Testis (tissue), 3 donors: Measurements from ENCODE around the gene GPR157. TPM values are rescaled to one million over a fixed set of nuclear protein-coding genes. Genes with fewer than 3 reads are reported as not detected.

Source experiments
- DNase-seq: peaks from one replicate; pipeline ENCODE4 v3.0.0-alpha.2; 2019
- H3K27ac ChIP-seq, 2 donors: fragments of 200-600 bp; sonication (generic); one replicate each; pipeline ENCODE4 v1.5.1; 2019
- H3K27me3 ChIP-seq: fragments of 200-600 bp; sonication (generic); one replicate; pipeline ENCODE4 v1.5.1; 2019
- H3K36me3 ChIP-seq: fragments of 200-600 bp; sonication (generic); one replicate; pipeline ENCODE4 v1.5.1; 2017; ENCODE audit warnings: low read depth; ENCODE audit errors: missing control alignments
- H3K4me1 ChIP-seq: fragments of 200-600 bp; sonication (generic); one replicate; pipeline ENCODE4 v1.5.1; 2019
- H3K4me3 ChIP-seq, 2 donors: fragments of 200-600 bp; sonication (generic); one replicate each; pipeline ENCODE4 v1.5.1; 2017 to 2019
- H3K9me3 ChIP-seq: fragments of 200-600 bp; sonication (generic); one replicate; pipeline ENCODE4 v1.5.1; 2017
- POLR2A ChIP-seq: fragments of 450-650 bp; IDR thresholded peaks from one replicate; pipeline ENCODE4 v1.6.1; 2017; ENCODE audit warnings: antibody characterized with exemption, mild to moderate bottlenecking, moderate library complexity
- WGBS, 2 donors: methylation state at CpG; one replicate each; pipeline ENCODE4 v1.1.5; 2018; 5-methylcytosine and 5-hydroxymethylcytosine counted together
- intact Hi-C: fragments of 100-400 bp; cut with DNase I; formaldehyde crosslinking; loops from one replicate; pipeline ENCODE4 v1.15.1; 2023; ENCODE audit warnings: low total_unique reads
- polyA plus RNA-seq: library from polyadenylated mRNA; stranded (reverse); fragments of 350-450 nt; fragmentation: Illumina TruSeq; extraction: RNeasy Lipid Tissue Mini Kit (QIAGEN cat#74804); gene quantifications from one replicate; pipeline ENCODE4 v1.2.3, GENCODE V29; 2014; ENCODE audit warnings: low read depth, low replicate concordance; ENCODE audit not compliant: insufficient read depth
- total RNA-seq, 2 donors: library from RNA; depleted of rRNA; stranded (reverse); fragments of >200 nt; gene quantifications; one replicate each; pipeline ENCODE4 v1.2.3, GENCODE V29; 2016
- TF ChIP-seq, protein P1 (sequence below), 3 experiments: fragments of 450-650 bp in 2 of 3; fragments of 200-600 bp in 1 of 3; sonication (generic) in 1 of 3; IDR thresholded peaks; one replicate each; pipeline ENCODE4 v1.5.1; 2016 to 2019; ENCODE audit warnings: antibody characterized with exemption in 3 of 3, mild to moderate bottlenecking in 2 of 3, moderate library complexity in 1 of 3

GPR157 gene
- total and polyA plus RNA-seq, 3 donors from 2014 or later, result 4.1 to 11.7 (median 8.8) TPM

DNA sequence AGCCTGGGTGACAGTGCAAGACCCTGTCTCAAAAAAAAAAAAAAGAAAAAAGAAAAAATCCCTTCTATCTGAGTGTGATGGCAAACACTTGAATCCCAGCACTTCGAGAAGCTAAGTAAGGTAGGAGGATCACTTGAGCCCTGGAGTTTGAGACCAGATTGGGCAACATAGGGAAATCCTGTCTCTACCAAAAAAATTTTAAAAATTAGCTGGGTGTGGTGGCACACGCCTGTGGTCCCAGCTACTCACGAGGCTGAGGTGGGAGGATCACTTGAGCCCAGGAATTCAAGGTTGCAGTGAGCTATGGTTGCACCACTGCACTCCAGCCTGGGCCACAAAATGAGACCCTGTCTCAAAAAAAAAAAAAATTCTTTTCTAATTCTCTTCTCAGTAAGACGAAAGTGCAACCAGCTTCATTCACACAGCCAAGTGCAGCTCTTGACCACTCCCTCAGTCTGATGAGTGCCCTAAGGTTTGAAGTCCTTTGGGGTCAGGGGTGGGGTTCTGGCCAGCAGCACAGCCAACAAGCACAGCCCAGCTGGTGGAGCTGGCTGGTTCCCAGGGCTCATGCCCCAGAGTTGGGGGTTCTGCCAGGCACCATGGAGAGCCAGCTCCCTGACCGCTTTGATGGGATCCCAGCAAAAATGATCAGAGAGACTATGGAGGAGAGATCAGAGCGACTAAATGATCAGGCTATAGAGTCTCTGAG, 67.5 kb downstream of the GPR157 start:
- Histone ChIP-seq H3K4me3 (no peak overlapping the region), H3K27ac (no peak overlapping the region), H3K4me1 (peaks cover 37% of the 10 kb centered on the region), H3K27me3 (no peaks in the 10 kb centered on the region), H3K36me3 (no peaks in the 10 kb centered on the region), H3K9me3 (no peaks in the 10 kb centered on the region)
- DNase-seq, result no peak
- intact Hi-C loops, result no loop called here
- TF ChIP-seq POLR2A, result no peak
- TF ChIP-seq, protein P1, sequence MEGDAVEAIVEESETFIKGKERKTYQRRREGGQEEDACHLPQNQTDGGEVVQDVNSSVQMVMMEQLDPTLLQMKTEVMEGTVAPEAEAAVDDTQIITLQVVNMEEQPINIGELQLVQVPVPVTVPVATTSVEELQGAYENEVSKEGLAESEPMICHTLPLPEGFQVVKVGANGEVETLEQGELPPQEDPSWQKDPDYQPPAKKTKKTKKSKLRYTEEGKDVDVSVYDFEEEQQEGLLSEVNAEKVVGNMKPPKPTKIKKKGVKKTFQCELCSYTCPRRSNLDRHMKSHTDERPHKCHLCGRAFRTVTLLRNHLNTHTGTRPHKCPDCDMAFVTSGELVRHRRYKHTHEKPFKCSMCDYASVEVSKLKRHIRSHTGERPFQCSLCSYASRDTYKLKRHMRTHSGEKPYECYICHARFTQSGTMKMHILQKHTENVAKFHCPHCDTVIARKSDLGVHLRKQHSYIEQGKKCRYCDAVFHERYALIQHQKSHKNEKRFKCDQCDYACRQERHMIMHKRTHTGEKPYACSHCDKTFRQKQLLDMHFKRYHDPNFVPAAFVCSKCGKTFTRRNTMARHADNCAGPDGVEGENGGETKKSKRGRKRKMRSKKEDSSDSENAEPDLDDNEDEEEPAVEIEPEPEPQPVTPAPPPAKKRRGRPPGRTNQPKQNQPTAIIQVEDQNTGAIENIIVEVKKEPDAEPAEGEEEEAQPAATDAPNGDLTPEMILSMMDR (IDR thresholded peaks at IDR 0.05), result no peak
- 59 to 65% methylated on average over 6 of the region's 6 CpGs for WGBS, 2 donors

DNA sequence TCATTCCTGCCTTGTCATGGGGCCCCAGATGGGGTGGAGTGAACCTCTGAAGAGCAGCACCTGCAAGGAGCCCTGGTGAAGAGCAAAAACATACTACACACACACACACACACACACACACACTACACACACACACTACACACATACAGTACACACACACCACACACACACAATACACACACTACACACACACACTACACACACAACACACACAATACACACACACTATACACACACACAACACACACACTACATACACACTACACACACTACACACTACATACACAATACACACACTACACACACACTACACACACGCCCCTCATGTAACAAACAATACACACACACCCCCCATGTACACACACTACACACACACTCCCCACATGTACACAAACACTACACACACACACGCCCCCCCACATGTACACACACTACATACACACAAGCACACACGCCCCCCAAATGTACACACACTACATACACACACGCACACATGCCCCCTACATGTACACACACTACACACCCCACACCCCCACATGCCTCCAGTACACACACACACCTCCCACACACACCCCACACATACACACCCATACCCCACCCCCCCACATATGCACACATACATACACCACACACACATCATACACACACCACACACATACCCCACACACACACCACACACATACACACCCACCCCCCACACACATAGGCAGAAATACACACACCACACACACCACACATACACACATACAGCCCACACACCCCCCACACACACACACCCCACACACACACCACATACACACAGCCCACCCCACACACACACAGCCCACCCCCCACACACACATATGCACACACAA, 68.8 kb downstream of the GPR157 start:
- peaks cover 24% of the 10 kb centered on the region for H3K4me1 ChIP-seq
- no peak for DNase-seq
- no peak for TF ChIP-seq POLR2A
- TF ChIP-seq, protein P1 (IDR thresholded peaks at IDR 0.05), result no peak
- H3K4me3 ChIP-seq, result no peak overlapping the region
- no peaks in the 10 kb centered on the region for H3K27me3 ChIP-seq
- H3K9me3 ChIP-seq, result no peaks in the 10 kb centered on the region
- H3K36me3 ChIP-seq, result no peaks in the 10 kb centered on the region
- intact Hi-C loops, result no loop called here
- H3K27ac ChIP-seq, result no peak overlapping the region
- 88 to 90% methylated on average over 4 of the region's 4 CpGs for WGBS, 2 donors

DNA sequence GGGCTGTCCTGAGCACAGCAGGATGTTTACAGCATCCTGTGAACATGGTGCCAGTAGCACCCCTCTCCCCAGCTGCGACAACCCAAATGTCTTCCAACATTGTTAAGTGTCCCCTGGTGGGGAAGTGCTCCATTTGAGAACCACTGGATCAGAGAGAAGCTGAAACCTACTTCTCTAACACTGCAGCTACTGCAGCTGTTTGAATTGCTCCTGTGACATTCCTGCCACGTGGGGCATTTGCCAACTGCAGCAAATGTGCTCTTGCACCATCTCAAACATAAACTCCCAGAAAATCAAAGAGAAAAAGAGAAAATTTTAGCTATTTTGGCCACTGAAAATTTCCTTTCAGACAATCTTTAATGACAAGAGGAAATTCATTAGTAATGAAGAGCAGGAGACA, 70.4 kb downstream of the GPR157 start:
- no peak for DNase-seq
- H3K4me1 ChIP-seq, result peaks cover 11% of the 10 kb centered on the region
- no peaks in the 10 kb centered on the region for H3K9me3 ChIP-seq
- TF ChIP-seq, protein P1 (IDR thresholded peaks at IDR 0.05), result no peak
- no peak for TF ChIP-seq POLR2A
- H3K27me3 ChIP-seq, result no peaks in the 10 kb centered on the region
- H3K27ac ChIP-seq, result no peak overlapping the region
- H3K36me3 ChIP-seq, result no peaks in the 10 kb centered on the region
- H3K4me3 ChIP-seq, result no peak overlapping the region
- intact Hi-C loops, result no loop called here
- WGBS, 2 donors, result 64 to 71% methylated on average over 2 of the region's 2 CpGs

DNA sequence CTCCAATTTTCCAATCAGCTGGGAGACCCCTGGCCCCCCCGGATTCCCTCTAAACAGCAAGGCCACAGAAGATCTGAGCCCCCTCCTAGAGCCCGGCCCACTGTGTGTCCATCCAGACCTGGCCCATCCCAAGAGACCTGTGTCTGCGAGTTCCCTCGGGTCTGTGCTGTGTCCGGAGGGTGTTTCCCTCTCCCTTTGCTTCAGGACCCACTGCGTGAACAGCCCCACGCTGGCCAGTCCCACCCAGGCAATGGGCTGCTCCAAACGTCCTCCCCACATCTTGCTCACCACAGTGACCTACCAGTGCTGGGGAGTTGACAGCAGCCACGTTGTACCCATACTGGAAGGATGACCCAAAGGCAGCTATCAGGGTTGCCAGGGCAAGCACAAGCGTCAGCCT, 71.1 kb downstream of the GPR157 start:
- Histone ChIP-seq H3K9me3 (no peaks in the 10 kb centered on the region), H3K36me3 (no peaks in the 10 kb centered on the region), H3K4me1 (peaks cover 11% of the 10 kb centered on the region), H3K27me3 (no peaks in the 10 kb centered on the region), H3K4me3 (no peak overlapping the region), H3K27ac (no peak overlapping the region)
- WGBS, 2 donors, result 83 to 89% methylated on average over 10 of the region's 10 CpGs
- TF ChIP-seq, protein P1 (IDR thresholded peaks at IDR 0.05), result no peak
- TF ChIP-seq POLR2A, result no peak
- intact Hi-C loops, result no loop called here
- no peak for DNase-seq
